Measurements from ENCODE around the gene CCL19. TPM values are rescaled to one million over a fixed set of nuclear protein-coding genes. Genes with fewer than 3 reads are reported as not detected.

The CCL19 gene
- total RNA-seq, 1 experiment from 2014 or later = not detected

DNA sequence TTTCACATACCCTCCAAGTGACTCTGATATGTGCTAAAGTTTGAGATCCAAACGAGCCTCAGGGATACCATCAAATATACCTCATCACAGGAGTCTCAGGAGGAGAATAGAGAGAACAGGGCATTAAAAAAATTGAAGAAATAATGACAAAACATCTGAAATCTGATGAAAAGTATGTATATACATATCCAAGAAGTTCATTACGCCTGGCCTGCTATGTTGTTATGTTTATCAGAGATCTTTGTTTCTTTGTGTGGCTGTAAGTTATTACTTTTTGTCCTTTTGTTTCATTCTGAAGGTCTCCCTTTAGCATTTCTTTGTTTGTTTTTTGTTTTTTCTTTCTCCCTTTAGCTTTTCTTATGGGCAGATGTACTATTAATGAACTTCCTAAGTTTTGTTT is 2.5 kb upstream of the CCL19 start:
- 0 out of 2 replicates have a peak, but pooled peaks cover 4% of the 10 kb centered on the region for H3K4me1 Mint-ChIP-seq
- ChIA-PET CTCF (interaction anchor here (0.7 to 9.0 kb wide), 3 partner anchors 7 to 982 kb away, joined by 3 to 60 read pairs (median 13); no protein-coding TSS in a partner anchor), POLR2A (no interaction called here)
- TF ChIP-seq PRRX2 (CRISPR knock-in tag; IDR thresholded peaks at IDR 0.05) (no peak), ELF4 (CRISPR knock-in tag; IDR thresholded peaks at IDR 0.05; ENCODE audit: low read depth) (no peak)
- DNase-seq (ENCODE audit: low spot score) (no peak), ATAC-seq (no peak)
- no peaks in the 10 kb centered on the region for H3K36me3 Mint-ChIP-seq
- H3K27me3 Mint-ChIP-seq (ENCODE audit: low read depth) = peaks cover 16% of the 10 kb centered on the region
- no peak overlapping the region for H3K27ac Mint-ChIP-seq
- no peak overlapping the region for H3K4me3 Mint-ChIP-seq
- H3K9me3 Mint-ChIP-seq = no peaks in the 10 kb centered on the region

DNA sequence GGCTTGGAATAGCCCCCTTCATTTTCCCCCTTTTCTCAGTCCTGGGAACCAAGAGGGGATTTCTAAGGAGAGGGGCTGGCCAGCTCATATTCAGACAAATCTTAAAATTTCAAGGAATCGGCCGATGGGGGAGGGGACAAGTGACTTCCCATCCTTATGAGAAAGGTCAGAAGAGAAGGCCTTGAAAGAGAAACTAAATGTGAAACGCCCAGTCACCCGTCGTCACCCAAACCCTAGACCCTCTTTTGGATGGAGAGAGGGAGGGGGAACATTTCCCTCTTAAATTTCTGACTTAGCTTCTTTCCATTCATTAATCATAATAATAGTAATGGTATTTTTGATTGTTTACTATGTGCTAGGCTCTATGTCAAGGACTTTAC is 850 bp upstream of the CCL19 start:
- H3K36me3 Mint-ChIP-seq = no peaks in the 10 kb centered on the region
- H3K27ac Mint-ChIP-seq = no peak overlapping the region
- H3K4me1 Mint-ChIP-seq = peaks cover 15% of the 10 kb centered on the region
- H3K9me3 Mint-ChIP-seq = no peaks in the 10 kb centered on the region
- no peak overlapping the region for H3K4me3 Mint-ChIP-seq
- ChIA-PET POLR2A (no interaction called here), CTCF (interaction anchor here (2.0 to 9.0 kb wide), 2 partner anchors 9 to 11 kb away, joined by 15 to 60 read pairs; no protein-coding TSS in a partner anchor)
- ATAC-seq (no peak), DNase-seq (ENCODE audit: low spot score) (no peak)
- TF ChIP-seq ZNF121 (CRISPR knock-in tag; IDR thresholded peaks at IDR 0.05) (no peak), ZNF396 (CRISPR knock-in tag; IDR thresholded peaks at IDR 0.05; ENCODE audit: borderline replicate concordance) (no peak), NR2C2 (CRISPR knock-in tag; IDR thresholded peaks at IDR 0.05) (no peak)
- peaks cover 7% of the 10 kb centered on the region for H3K27me3 Mint-ChIP-seq (ENCODE audit: low read depth)

DNA sequence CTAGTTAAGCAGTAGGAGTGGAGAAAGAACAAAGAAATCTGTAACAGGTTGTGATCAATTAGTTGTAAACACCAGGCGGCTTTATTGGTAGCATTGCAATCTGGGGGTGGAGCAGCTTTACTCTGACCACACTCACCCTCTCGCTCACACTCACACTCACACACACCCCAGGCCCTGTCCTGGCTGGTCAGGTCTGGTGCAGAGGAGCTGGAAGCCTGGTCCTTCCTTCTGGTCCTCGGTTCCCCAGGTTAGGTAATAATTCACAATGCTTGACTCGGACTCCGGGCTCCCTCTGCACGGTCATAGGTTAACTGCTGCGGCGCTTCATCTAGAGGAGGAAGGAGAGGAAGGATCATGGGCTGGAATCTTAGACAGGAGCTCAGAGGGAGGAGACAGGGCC is 1.6 kb downstream of the CCL19 start:
- Mint-ChIP-seq H3K4me1 (peaks cover 16% of the 10 kb centered on the region), H3K4me3 (no peak overlapping the region), H3K27me3 (ENCODE audit: low read depth) (peaks cover 3% of the 10 kb centered on the region; the same call in 1 of the 2 replicates), H3K36me3 (no peaks in the 10 kb centered on the region), H3K27ac (no peak overlapping the region), H3K9me3 (no peaks in the 10 kb centered on the region)
- POLR2A ChIA-PET = interaction anchor here (0.6 kb wide), 1 partner anchor 1068 kb away, joined by 4 read pairs; no protein-coding TSS in a partner anchor
- ATAC-seq (no peak), DNase-seq (ENCODE audit: low spot score) (no peak)
- CTCF ChIA-PET = interaction anchor here (1.0 to 9.0 kb wide), 4 partner anchors 12 to 15 kb away, joined by 3 to 60 read pairs (median 6); no protein-coding TSS in a partner anchor
- TF ChIP-seq TEAD1 (CRISPR knock-in tag; IDR thresholded peaks at IDR 0.05) (no peak), IRF2 (CRISPR knock-in tag; IDR thresholded peaks at IDR 0.05; ENCODE audit: borderline replicate concordance, low read depth) (no peak), ZNF121 (CRISPR knock-in tag; IDR thresholded peaks at IDR 0.05) (no peak), MXD4 (CRISPR knock-in tag; IDR thresholded peaks at IDR 0.05; ENCODE audit: borderline replicate concordance) (no peak), ZNF423 (CRISPR knock-in tag; IDR thresholded peaks at IDR 0.05) (no peak), NR1H2 (CRISPR knock-in tag; IDR thresholded peaks at IDR 0.05) (no peak), ZNF671 (CRISPR knock-in tag; IDR thresholded peaks at IDR 0.05) (no peak), MAX (CRISPR knock-in tag; IDR thresholded peaks at IDR 0.05) (no peak), CBFB (CRISPR knock-in tag; IDR thresholded peaks at IDR 0.05; ENCODE audit: low read depth) (no peak), CDX4 (CRISPR knock-in tag; IDR thresholded peaks at IDR 0.05; ENCODE audit: borderline replicate concordance) (no peak), RORB (CRISPR knock-in tag; IDR thresholded peaks at IDR 0.05) (no peak), USF1 (CRISPR knock-in tag; IDR thresholded peaks at IDR 0.05) (no peak), ZNF219 (CRISPR knock-in tag; IDR thresholded peaks at IDR 0.05; ENCODE audit: borderline replicate concordance) (no peak), HMGXB4 (CRISPR knock-in tag; IDR thresholded peaks at IDR 0.05) (no peak), GTF2I (CRISPR knock-in tag; conservative IDR thresholded peaks at IDR 0.05) (no peak), HMGA2 (CRISPR knock-in tag; IDR thresholded peaks at IDR 0.05) (no peak)
- TF ChIP-seq, protein P1, sequence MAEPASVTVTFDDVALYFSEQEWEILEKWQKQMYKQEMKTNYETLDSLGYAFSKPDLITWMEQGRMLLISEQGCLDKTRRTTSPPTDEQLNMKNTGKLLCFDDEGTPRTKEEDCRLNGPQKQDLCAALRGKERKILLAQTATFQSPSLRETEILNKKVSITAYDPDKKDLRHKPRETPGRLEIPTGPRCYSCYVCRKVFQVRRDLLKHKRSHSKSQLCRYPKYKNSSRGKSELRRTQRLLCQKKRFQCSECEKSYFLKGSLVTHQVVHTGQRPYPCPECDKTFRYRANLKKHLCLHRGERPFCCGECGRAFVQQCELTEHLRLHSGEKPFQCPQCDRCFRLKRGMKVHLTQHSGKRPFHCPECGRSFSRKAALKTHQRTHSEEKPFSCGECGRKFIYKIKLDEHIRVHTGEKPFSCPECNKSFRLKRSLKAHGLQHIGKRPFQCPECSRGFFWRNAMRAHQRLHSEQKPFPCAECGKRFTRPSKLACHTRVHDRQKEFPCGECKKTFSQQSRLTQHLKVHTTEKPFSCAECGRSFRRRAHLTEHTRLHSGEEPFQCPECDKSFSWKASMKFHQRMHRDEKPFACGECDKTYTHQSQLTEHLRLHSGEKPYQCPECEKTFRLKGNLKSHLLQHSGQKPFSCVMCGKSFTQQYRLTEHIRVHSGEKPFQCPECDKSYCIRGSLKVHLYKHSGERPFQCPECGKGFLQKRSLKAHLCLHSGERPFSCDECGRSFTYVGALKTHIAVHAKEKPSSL (CRISPR knock-in tag; conservative IDR thresholded peaks at IDR 0.05) = no peak
- TF ChIP-seq, protein P2, sequence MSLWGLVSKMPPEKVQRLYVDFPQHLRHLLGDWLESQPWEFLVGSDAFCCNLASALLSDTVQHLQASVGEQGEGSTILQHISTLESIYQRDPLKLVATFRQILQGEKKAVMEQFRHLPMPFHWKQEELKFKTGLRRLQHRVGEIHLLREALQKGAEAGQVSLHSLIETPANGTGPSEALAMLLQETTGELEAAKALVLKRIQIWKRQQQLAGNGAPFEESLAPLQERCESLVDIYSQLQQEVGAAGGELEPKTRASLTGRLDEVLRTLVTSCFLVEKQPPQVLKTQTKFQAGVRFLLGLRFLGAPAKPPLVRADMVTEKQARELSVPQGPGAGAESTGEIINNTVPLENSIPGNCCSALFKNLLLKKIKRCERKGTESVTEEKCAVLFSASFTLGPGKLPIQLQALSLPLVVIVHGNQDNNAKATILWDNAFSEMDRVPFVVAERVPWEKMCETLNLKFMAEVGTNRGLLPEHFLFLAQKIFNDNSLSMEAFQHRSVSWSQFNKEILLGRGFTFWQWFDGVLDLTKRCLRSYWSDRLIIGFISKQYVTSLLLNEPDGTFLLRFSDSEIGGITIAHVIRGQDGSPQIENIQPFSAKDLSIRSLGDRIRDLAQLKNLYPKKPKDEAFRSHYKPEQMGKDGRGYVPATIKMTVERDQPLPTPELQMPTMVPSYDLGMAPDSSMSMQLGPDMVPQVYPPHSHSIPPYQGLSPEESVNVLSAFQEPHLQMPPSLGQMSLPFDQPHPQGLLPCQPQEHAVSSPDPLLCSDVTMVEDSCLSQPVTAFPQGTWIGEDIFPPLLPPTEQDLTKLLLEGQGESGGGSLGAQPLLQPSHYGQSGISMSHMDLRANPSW (CRISPR knock-in tag; conservative IDR thresholded peaks at IDR 0.05; ENCODE audit: low read depth) = no peak
- TF ChIP-seq, protein P3, sequence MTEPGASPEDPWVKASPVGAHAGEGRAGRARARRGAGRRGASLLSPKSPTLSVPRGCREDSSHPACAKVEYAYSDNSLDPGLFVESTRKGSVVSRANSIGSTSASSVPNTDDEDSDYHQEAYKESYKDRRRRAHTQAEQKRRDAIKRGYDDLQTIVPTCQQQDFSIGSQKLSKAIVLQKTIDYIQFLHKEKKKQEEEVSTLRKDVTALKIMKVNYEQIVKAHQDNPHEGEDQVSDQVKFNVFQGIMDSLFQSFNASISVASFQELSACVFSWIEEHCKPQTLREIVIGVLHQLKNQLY (CRISPR knock-in tag; IDR thresholded peaks at IDR 0.05) = no peak

All from WTC11 (cell line).